ENCODE measurements around the gene WDR45B. TPM values are rescaled to one million over a fixed set of nuclear protein-coding genes. Genes with fewer than 3 reads are reported as not detected.

The WDR45B gene
- total RNA-seq, 1 experiment from 2014 or later = 110 TPM

GRCh38 chr17:82609655-82610054, 38.6 kb downstream of the WDR45B start:
- H3K27me3 Mint-ChIP-seq (ENCODE audit: low read depth) = no peaks in the 10 kb centered on the region; the same call in 1 of the 2 replicates
- Histone ChIP-seq H2BK120ac (ENCODE audit: low read depth, low read length, poor library complexity, severe bottlenecking) (no peak overlapping the region), H3K9me3 (ENCODE audit: control insufficient read depth, low read depth, low read length) (no peaks in the 10 kb centered on the region), H3K23me2 (ENCODE audit: insufficient read length, low read depth, low read length, poor library complexity, severe bottlenecking) (no peaks in the 10 kb centered on the region), H2AFZ (ENCODE audit: low read length) (no peak overlapping the region), H2AK5ac (ENCODE audit: insufficient read length, low read length) (no peak overlapping the region), H3K79me1 (ENCODE audit: insufficient read depth, low read depth, low read length, poor library complexity, severe bottlenecking) (no peaks in the 10 kb centered on the region), H3K79me2 (ENCODE audit: insufficient read depth, low read length) (no peaks in the 10 kb centered on the region), H2BK12ac (ENCODE audit: insufficient read length, low read depth, low read length) (no peak overlapping the region), H2BK5ac (ENCODE audit: insufficient read length, low read length) (no peak overlapping the region), H3K4me2 (ENCODE audit: insufficient read depth, insufficient read length, low read length) (no peak overlapping the region), H3K9ac (ENCODE audit: extremely low read depth, insufficient read length, low read length) (no peak overlapping the region), H3K56ac (ENCODE audit: insufficient read length, low read depth, low read length) (no peak overlapping the region), H4K5ac (ENCODE audit: insufficient read length, low read depth, low read length) (no peak overlapping the region), H2BK20ac (ENCODE audit: low read depth, low read length, poor library complexity, severe bottlenecking) (no peak overlapping the region), H2BK15ac (ENCODE audit: low read depth, low read length) (no peak overlapping the region), H3K18ac (ENCODE audit: insufficient read length, low read depth, low read length) (no peak overlapping the region), H4K8ac (replicated peaks; ENCODE audit: insufficient read length, low read depth, low read length) (no peak overlapping the region), H3K27ac (ENCODE audit: insufficient read length, low read depth, low read length) (no peak overlapping the region), H3T11ph (ENCODE audit: low read length) (no peak overlapping the region), H3K4ac (ENCODE audit: low read depth, low read length) (no peak overlapping the region), H3K14ac (ENCODE audit: insufficient read depth, low read length) (no peak overlapping the region), H4K91ac (ENCODE audit: insufficient read length, low read depth, low read length) (no peak overlapping the region), H3K27me3 (ENCODE audit: insufficient read depth, low read length) (no peaks in the 10 kb centered on the region), H3K4me1 (ENCODE audit: insufficient read depth, low read length) (no peaks in the 10 kb centered on the region), H3K23ac (ENCODE audit: insufficient read length, low read depth, low read length) (no peak overlapping the region), H4K20me1 (ENCODE audit: control insufficient read depth, insufficient read depth, insufficient read length) (no peaks in the 10 kb centered on the region)
- no peak overlapping the region for H3K27ac Mint-ChIP-seq
- no peak for DNase-seq
- peaks cover 0 to 4% of the 10 kb centered on the region in 2 experiments; a peak in 1 of 4 replicates for H3K4me1 Mint-ChIP-seq
- H3K9me3 Mint-ChIP-seq = peaks cover 0 to 6% of the 10 kb centered on the region in 2 experiments; a peak in 4 of 5 replicates
- WGBS (ENCODE audit: extremely low coverage, insufficient read length, low lambda C conversion rate) = no CpG with 5 or more reads among the region's 4 CpGs
- H3K4me3 Mint-ChIP-seq = no peak overlapping the region
- peaks cover 16 to 86% (median 71%) of the 10 kb centered on the region in 3 experiments for H3K36me3 Mint-ChIP-seq (ENCODE audit: insufficient read depth in 1 of 3, low read depth in 3 of 3)
- TF ChIP-seq CTCF (conservative IDR thresholded peaks at IDR 0.05) = no peak
